H1 (cell line): ENCODE data around the gene FGFR2. TPM values are rescaled to one million over a fixed set of nuclear protein-coding genes. Genes with fewer than 3 reads are reported as not detected.

Experiments used
- E2F6 ChIP-seq: IDR thresholded peaks from 2 replicates; pipeline ENCODE4 v1.6.1; 2012; ENCODE audit warnings: inconsistent platforms
- EP300 ChIP-seq, 2 experiments: IDR thresholded peaks; 1 replicate in 1 of 2; 2 replicates in 1 of 2; pipeline ENCODE4 v1.6.1; 2011 to 2012; ENCODE audit warnings: low read depth in 2 of 2, low read length in 2 of 2, mild to moderate bottlenecking in 2 of 2, borderline replicate concordance in 1 of 2, inconsistent platforms in 1 of 2, moderate library complexity in 1 of 2
- KDM4A ChIP-seq: IDR thresholded peaks from one replicate; pipeline ENCODE4 v1.7.1; 2012; ENCODE audit warnings: low read depth, mild to moderate bottlenecking, moderate library complexity, low read length, inconsistent platforms; ENCODE audit not compliant: severe bottlenecking
- MAX ChIP-seq: IDR thresholded peaks from 2 replicates; pipeline ENCODE4 v1.6.1; 2012; ENCODE audit warnings: inconsistent platforms
- PHF8 ChIP-seq: fragments of 200-600 bp; sonication (generic); conservative IDR thresholded peaks from 2 replicates; pipeline ENCODE4 v1.7.1; 2012; ENCODE audit warnings: low read depth, mild to moderate bottlenecking, inconsistent platforms, low read length, moderate library complexity
- TCF12 ChIP-seq: IDR thresholded peaks from 2 replicates; pipeline ENCODE4 v1.6.1; 2011; ENCODE audit warnings: low read depth, mild to moderate bottlenecking, low read length
- polyA plus RNA-seq, 7 experiments: library from polyadenylated mRNA; depleted of rRNA in 3 of 7; stranded (reverse) in 5 of 7; unstranded in 2 of 7; fragments of >200 nt in 5 of 7; fragments of 200-250 nt in 2 of 7; gene quantifications; 1 replicate in 5 of 7; 2 replicates in 1 of 7; 4 replicates in 1 of 7; pipeline versions ENCODE4 v1.2.1 to v1.2.3, GENCODE V29; 2011 to 2013; ENCODE audit warnings: missing spikeins in 2 of 7, mixed read lengths in 2 of 7
- total RNA-seq: library from RNA; stranded (reverse); fragmentation: NEBNext Ultra II Directional; extraction: Animal tissue kit (Norgen Biotek cat#: 25700); gene quantifications from 2 replicates; pipeline ENCODE4 v1.2.1, GENCODE V29; 2021

Gene FGFR2
- total and polyA plus RNA-seq, 2 of the 8 experiments (the other 6 are each of a cell fraction or from before 2014, with no cell fraction given) = 50.2 to 81.2 TPM

DNA sequence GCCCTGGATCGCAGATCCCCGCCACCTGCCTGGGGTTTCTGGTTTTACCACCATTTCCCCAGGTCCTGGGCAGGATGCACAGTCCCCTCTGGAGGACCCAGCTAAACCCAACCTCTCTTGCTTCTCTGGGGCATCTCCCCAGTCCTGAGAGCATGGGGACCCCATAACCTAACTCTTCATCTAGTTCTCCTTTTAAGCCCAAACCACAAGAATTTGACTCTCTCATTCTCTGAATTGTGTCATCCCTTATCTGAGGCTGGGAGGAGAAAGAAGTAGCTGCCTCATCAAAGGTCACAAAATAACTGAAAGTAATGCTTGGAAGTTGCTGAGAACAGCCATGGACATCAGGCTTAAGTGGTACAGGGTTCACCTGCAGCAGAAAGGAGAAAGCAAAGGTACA lies 159.9 kb downstream of the FGFR2 start (continued):
- TF ChIP-seq MAX (no peak), KDM4A (no peak), PHF8 (no peak), TCF12 (no peak), EP300 (IDR thresholded peaks at IDR 0.05; ENCODE audit: borderline replicate concordance in 1 of 2, low read depth in 2 of 2, low read length in 2 of 2) (no peak), E2F6 (no peak)
- TF ChIP-seq, all 59 proteins: peak for 0
